ENCODE measurements around the gene RAB13.
"Not testable (repeated sequence)": the region's sequence is repeated elsewhere in the genome, so short reads cannot be mapped to it uniquely, and the experiment has no call there.

RAB13 gene

DNA sequence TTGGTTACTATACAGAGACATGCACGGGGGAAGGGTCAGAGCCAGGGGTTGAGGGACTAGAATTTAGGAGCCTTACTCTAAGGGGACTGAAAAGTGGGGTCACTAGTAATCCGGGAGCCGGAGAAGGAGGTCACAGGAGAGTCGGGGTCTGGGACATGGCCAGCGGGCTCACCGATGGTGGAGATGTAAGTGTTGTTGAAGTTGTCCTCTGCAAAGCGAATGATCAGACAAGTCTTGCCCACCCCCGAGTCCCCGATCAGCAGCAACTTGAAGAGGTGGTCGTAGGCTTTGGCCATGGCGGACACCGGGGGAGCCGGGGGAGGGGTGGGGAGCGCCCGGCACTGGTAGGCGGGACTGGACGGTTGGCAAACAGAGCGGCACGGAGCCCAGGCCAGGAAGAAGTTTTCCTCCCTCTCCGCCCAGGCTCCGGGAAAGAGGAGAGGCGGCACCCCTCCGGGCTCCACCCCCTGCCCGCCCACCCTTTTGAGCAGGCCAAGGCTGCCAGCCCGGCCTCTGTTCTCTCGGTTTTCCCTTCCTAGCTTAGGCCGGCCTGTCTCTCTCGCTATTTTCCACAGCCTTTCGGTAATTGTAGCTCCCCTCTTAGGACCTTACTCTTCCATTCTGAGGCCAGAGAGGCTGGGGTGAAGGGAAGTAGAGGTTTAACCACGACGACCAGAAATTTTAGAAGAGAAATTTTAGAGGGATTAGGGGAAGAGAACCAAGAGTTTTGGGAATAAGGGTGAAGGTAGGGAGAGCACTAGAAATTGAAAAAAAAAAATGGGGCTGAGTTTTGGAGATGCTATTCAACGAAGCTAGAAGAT, at the start of gene RAB13:
Gene RAB13, minus strand, starts transcription at position 399 of the 821 bp plus-strand sequence. Its CDS starts 103 bp downstream, at position 296.
- Histone ChIP-seq H3K4me3 (ENCODE audit: low read depth in 1 of 2, low read length in 1 of 2) (peak within 1 kb of the TSS; percentile 43 to 58), H3K27me3 (no peaks in the 10 kb centered on the region), H3K4me1 (ENCODE audit: control insufficient read depth in 1 of 2, insufficient read depth in 1 of 2, low read depth in 1 of 2, low read length in 1 of 2) (peaks cover 38 to 42% of the 10 kb centered on the region in 2 experiments), H3K9me3 (no peaks in the 10 kb centered on the region), H3K27ac (peak within 1 kb of the TSS; percentile 68), H3K36me3 (no peaks in the 10 kb centered on the region)
- TF ChIP-seq, protein P1, sequence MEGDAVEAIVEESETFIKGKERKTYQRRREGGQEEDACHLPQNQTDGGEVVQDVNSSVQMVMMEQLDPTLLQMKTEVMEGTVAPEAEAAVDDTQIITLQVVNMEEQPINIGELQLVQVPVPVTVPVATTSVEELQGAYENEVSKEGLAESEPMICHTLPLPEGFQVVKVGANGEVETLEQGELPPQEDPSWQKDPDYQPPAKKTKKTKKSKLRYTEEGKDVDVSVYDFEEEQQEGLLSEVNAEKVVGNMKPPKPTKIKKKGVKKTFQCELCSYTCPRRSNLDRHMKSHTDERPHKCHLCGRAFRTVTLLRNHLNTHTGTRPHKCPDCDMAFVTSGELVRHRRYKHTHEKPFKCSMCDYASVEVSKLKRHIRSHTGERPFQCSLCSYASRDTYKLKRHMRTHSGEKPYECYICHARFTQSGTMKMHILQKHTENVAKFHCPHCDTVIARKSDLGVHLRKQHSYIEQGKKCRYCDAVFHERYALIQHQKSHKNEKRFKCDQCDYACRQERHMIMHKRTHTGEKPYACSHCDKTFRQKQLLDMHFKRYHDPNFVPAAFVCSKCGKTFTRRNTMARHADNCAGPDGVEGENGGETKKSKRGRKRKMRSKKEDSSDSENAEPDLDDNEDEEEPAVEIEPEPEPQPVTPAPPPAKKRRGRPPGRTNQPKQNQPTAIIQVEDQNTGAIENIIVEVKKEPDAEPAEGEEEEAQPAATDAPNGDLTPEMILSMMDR (IDR thresholded peaks at IDR 0.05) = no peak

DNA sequence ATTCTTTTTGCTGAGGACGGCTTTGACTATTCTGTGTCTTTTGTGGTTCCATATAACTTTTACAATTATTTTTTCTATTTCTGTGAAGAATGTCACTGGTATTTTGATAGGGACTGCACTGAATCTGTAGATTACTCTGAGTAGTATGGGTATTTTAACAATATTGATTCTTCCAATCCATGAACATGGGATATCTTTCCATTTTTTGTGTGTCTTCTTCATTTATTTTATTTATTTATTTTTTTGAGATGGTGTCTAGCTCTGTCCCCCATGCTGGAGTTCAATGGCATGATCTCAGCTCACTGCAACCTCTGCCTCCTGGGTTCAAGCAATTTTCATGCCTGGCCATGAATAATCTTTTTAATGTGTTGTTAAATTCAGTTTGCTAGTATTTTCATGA, 47.6 kb upstream of the RAB13 start:
- not testable (repeated sequence) for H3K9me3 ChIP-seq

DNA sequence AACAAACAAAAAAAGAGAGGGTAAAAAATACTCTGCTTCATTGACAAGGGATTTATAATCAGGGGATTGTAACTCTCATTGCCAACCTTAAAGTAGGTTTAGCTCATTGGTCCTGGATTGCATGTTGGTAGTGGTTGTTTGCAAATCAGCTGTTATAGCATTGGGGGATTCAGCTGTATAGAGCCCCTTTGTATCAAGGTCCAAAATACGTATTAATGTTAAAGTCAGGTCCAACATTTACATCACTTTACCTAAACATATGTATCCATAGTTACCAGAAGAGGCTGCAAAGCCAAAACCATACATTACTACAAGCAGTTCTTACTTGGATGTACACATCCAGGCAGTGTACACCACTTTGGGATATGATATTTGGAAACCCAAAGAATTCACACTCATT, 33.8 kb upstream of the RAB13 start:
- H3K9me3 ChIP-seq = no peaks in the 10 kb centered on the region
- H3K4me1 ChIP-seq (ENCODE audit: control insufficient read depth in 1 of 2, insufficient read depth in 1 of 2, low read depth in 1 of 2, low read length in 1 of 2) = no peaks in the 10 kb centered on the region
- TF ChIP-seq, protein P1 (IDR thresholded peaks at IDR 0.05) = no peak
- H3K36me3 ChIP-seq = no peaks in the 10 kb centered on the region
- no peak overlapping the region for H3K27ac ChIP-seq
- H3K27me3 ChIP-seq = no peaks in the 10 kb centered on the region
- H3K4me3 ChIP-seq (ENCODE audit: low read depth in 1 of 2, low read length in 1 of 2) = no peak overlapping the region

More for the DNA sequence above, 47.6 kb upstream of the RAB13 start:
- H3K4me3 ChIP-seq (ENCODE audit: low read depth in 1 of 2, low read length in 1 of 2); H3K4me1 ChIP-seq (ENCODE audit: control insufficient read depth in 1 of 2, insufficient read depth in 1 of 2, low read depth in 1 of 2, low read length in 1 of 2); H3K27ac ChIP-seq; H3K36me3 ChIP-seq; H3K27me3 ChIP-seq: not testable (repeated sequence)

DNA sequence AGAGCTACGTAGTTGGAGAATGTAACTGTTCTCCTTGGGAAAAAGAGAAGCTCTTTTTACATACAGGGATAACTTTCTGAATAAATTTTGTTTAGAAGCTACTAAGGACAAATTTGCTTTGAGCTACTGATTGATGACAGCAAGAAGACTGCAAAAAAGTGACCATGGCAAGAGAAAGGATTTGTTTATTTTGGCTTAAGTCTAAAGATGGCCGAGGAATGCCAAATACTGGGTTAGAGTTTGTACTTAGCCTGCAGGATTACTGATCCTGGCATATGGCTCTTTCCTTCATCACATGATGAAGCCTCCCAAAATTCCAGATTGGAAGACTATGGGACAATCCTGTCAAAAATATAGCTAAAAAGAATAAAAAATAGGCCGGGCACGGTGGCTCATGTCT, 33.1 kb upstream of the RAB13 start:
- Histone ChIP-seq H3K36me3 (no peaks in the 10 kb centered on the region), H3K27ac (no peak overlapping the region), H3K9me3 (no peaks in the 10 kb centered on the region), H3K4me1 (ENCODE audit: control insufficient read depth in 1 of 2, insufficient read depth in 1 of 2, low read depth in 1 of 2, low read length in 1 of 2) (no peaks in the 10 kb centered on the region), H3K4me3 (ENCODE audit: low read depth in 1 of 2, low read length in 1 of 2) (no peak overlapping the region), H3K27me3 (peaks cover 4% of the 10 kb centered on the region)
- TF ChIP-seq, protein P1 (IDR thresholded peaks at IDR 0.05) = no peak

DNA sequence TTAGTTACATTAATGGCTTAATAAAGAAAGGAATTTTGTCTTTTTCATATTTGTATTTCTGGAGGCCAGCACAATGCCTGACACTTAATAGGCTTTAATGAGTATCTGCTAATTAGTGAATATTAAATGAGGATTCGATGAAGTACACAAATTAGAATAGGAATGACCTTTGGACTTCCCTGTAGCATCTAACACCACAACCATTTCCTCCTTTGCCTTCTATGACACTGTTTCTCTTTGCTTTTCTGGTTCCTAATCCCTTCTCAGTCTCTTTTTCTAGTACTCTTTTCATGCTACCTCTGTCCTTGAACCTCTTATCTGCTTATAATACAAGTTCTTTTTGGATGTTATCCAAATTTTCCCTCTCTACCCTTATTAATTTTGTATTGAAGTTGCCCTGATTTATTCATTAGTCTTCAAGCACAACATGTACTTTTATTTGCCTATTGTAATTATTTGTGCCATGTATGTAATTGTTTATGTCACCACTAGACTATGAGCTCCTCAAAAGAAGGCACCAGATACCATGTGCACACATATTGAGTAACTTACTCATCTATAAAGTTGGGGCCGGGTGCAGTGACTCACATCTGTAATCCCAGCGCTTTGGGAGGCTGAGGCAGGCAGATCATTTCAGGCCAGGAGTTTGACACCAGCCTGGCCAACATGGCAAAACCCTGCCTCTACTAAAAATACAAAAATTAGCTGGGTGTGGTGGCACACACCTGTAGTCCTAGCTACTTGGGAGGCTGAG, 28.2 kb upstream of the RAB13 start:
- TF ChIP-seq, protein P1 (IDR thresholded peaks at IDR 0.05) = no peak
- no peaks in the 10 kb centered on the region for H3K36me3 ChIP-seq
- no peak overlapping the region for H3K4me3 ChIP-seq (ENCODE audit: low read depth in 1 of 2, low read length in 1 of 2)
- H3K4me1 ChIP-seq (ENCODE audit: control insufficient read depth in 1 of 2, insufficient read depth in 1 of 2, low read depth in 1 of 2, low read length in 1 of 2) = no peaks in the 10 kb centered on the region
- no peaks in the 10 kb centered on the region for H3K9me3 ChIP-seq
- H3K27ac ChIP-seq = no peak overlapping the region
- peaks cover 4% of the 10 kb centered on the region for H3K27me3 ChIP-seq

DNA sequence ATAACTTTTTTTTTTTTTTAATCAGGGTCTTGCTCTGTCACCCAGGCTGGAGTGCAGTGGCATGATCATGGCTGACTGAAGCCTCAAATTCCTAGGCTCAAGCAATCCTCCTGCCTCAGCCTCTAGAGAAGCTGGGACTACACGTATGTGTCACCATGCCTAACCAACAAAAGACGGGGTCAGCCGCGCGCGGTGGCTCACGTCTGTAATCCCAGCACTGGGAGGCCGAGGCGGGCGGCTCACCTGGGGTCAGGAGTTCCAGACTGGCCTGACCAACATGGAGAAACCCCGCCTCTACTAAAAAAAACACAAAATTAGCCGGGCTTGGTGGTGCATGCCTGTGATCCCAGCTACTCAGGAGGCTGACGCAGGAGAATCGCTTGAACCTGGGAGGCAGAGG, 26.4 kb upstream of the RAB13 start:
- not testable (repeated sequence) for H3K27ac ChIP-seq; H3K9me3 ChIP-seq; H3K4me1 ChIP-seq (ENCODE audit: control insufficient read depth in 1 of 2, insufficient read depth in 1 of 2, low read depth in 1 of 2, low read length in 1 of 2); H3K27me3 ChIP-seq; H3K36me3 ChIP-seq; H3K4me3 ChIP-seq (ENCODE audit: low read depth in 1 of 2, low read length in 1 of 2)
